ENCODE results near the gene TRAM2.
A peak's percentile ranks its signal among the peaks of the same experiment; 100 is the strongest.

Gene TRAM2

DNA sequence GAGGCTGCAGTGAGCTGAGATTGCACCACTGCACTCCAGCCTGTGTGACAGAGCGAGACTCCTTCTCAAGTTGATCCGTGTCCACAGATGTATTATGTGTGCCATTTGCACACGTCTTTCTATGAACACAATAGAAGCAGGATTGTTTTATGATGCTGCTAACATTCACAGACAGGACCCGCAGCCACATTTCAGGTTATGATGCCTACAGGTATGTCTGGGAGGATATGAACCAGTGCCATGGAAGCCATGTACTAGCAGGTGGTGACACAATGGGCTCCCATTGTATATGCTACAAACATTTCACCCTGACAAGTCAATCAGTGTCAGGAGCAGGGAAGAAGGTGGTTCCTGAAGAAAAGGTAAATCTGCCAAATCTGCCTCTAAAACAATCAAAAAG, 4.3 kb downstream of the TRAM2 start:
- H2AFZ ChIP-seq (ENCODE audit: low read length), result no peak overlapping the region
- H2AK5ac ChIP-seq (ENCODE audit: low read depth, low read length), result no peak overlapping the region
- peaks cover 0 to 2% of the 10 kb centered on the region in 2 donors for H3K9me3 ChIP-seq (replicated peaks in 1 of 2; ENCODE audit: control insufficient read depth in 2 of 2, insufficient read depth in 1 of 2, low read depth in 1 of 2, low read length in 2 of 2)
- H3K4me3 ChIP-seq (ENCODE audit: low read length in 2 of 2), result no peak overlapping the region
- no peak overlapping the region for H2BK12ac ChIP-seq (ENCODE audit: low read length)
- no peak overlapping the region for H4K91ac ChIP-seq (ENCODE audit: low read depth, low read length, poor library complexity)
- H3K27ac ChIP-seq (replicated peaks; ENCODE audit: low read length), result no peak overlapping the region
- no peak overlapping the region for H3K4me2 ChIP-seq (ENCODE audit: insufficient read depth, low read length, poor library complexity, severe bottlenecking)
- WGBS, 2 donors (ENCODE audit: extremely low coverage in 2 of 2, insufficient read length in 2 of 2, insufficient replicate concordance in 1 of 2), result no CpG with 5 or more reads among the region's 4 CpGs
- no peak overlapping the region for H3K9ac ChIP-seq (ENCODE audit: low read depth, low read length, poor library complexity)
- no peak overlapping the region for H3K23ac ChIP-seq (ENCODE audit: low read depth, low read length, poor library complexity)
- no peak overlapping the region for H2BK5ac ChIP-seq (ENCODE audit: low read length)
- peaks cover 2% of the 10 kb centered on the region for H3K79me1 ChIP-seq (ENCODE audit: low read depth, low read length)
- H3K27me3 ChIP-seq (ENCODE audit: control insufficient read depth in 3 of 3, insufficient read depth in 3 of 3, low read depth in 1 of 3, low read length in 3 of 3), result no peaks in the 10 kb centered on the region
- H3K36me3 ChIP-seq (replicated peaks in 1 of 2; ENCODE audit: control insufficient read depth in 2 of 2, insufficient read depth in 2 of 2, low read length in 2 of 2), result no peaks in the 10 kb centered on the region
- no peak overlapping the region for H2BK120ac ChIP-seq (ENCODE audit: low read depth, low read length)
- H3K4me1 ChIP-seq (ENCODE audit: control insufficient read depth in 2 of 2, insufficient read depth in 1 of 2, low read depth in 1 of 2, low read length in 2 of 2), result peaks cover 36 to 41% of the 10 kb centered on the region in 2 donors
- no peak overlapping the region for H3K14ac ChIP-seq (ENCODE audit: low read length)
- H3K4ac ChIP-seq (ENCODE audit: low read length), result no peak overlapping the region
- H3K18ac ChIP-seq (ENCODE audit: low read length), result no peak overlapping the region
- DNase-seq (ENCODE audit: low spot score), result no peak
- no peak overlapping the region for H4K8ac ChIP-seq (ENCODE audit: low read depth, low read length)
- no peak overlapping the region for H2BK15ac ChIP-seq (ENCODE audit: low read length)

DNA sequence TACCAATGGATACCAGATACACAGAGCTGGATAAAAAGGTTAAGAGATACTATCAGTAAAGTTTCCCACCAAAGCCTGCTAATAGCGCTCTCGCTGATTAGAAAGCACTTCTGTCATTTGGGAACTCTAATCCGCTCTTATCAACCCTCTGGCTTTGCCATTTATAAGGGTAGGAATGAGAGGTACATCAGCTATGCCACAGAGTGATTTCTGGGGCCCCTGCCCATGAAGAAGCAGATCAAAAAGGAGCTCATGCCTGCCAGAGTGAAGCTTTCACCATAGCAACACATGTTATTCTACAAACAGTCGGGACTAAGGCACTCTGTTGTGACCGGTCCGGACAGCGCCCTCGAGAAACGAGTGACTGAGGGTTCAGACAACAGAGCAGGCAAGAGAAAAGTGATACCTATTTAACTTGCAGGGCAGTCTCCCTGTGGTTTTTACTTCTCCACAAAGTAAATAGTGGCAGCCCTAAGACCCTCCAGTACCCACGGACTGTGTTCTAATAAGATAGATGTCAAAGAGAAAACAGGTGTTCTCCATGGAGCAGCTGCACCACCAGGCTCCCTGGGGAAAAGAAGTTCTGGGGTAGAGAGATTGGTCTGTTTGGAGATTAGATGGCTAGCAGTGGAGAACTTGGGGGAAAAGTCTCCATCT, 5.6 kb downstream of the TRAM2 start:
- Histone ChIP-seq H2BK120ac (ENCODE audit: low read depth, low read length) (no peak overlapping the region), H2AFZ (ENCODE audit: low read length) (no peak overlapping the region), H2AK5ac (ENCODE audit: low read depth, low read length) (no peak overlapping the region), H3K79me1 (ENCODE audit: low read depth, low read length) (peaks cover 2% of the 10 kb centered on the region), H2BK5ac (ENCODE audit: low read length) (no peak overlapping the region), H3K4ac (ENCODE audit: low read length) (no peak overlapping the region), H3K4me1 (ENCODE audit: control insufficient read depth in 2 of 2, insufficient read depth in 1 of 2, low read depth in 1 of 2, low read length in 2 of 2) (peaks cover 38 to 39% of the 10 kb centered on the region in 2 donors), H3K14ac (ENCODE audit: low read length) (no peak overlapping the region), H3K23ac (ENCODE audit: low read depth, low read length, poor library complexity) (no peak overlapping the region), H3K4me2 (ENCODE audit: insufficient read depth, low read length, poor library complexity, severe bottlenecking) (no peak overlapping the region), H3K4me3 (ENCODE audit: low read length in 2 of 2) (no peak overlapping the region), H3K36me3 (replicated peaks in 1 of 2; ENCODE audit: control insufficient read depth in 2 of 2, insufficient read depth in 2 of 2, low read length in 2 of 2) (no peaks in the 10 kb centered on the region), H3K9me3 (replicated peaks in 1 of 2; ENCODE audit: control insufficient read depth in 2 of 2, insufficient read depth in 1 of 2, low read depth in 1 of 2, low read length in 2 of 2) (peaks cover 0 to 2% of the 10 kb centered on the region in 2 donors), H4K8ac (ENCODE audit: low read depth, low read length) (no peak overlapping the region), H2BK15ac (ENCODE audit: low read length) (no peak overlapping the region), H4K91ac (ENCODE audit: low read depth, low read length, poor library complexity) (no peak overlapping the region), H3K27ac (replicated peaks; ENCODE audit: low read length) (no peak overlapping the region), H3K27me3 (ENCODE audit: control insufficient read depth in 3 of 3, insufficient read depth in 3 of 3, low read depth in 1 of 3, low read length in 3 of 3) (no peaks in the 10 kb centered on the region), H3K18ac (ENCODE audit: low read length) (no peak overlapping the region), H3K9ac (ENCODE audit: low read depth, low read length, poor library complexity) (no peak overlapping the region), H2BK12ac (ENCODE audit: low read length) (no peak overlapping the region)
- WGBS, 2 donors (ENCODE audit: extremely low coverage in 2 of 2, insufficient read length in 2 of 2, insufficient replicate concordance in 1 of 2), result no CpG with 5 or more reads among the region's 10 CpGs
- DNase-seq (ENCODE audit: low spot score), result no peak

DNA sequence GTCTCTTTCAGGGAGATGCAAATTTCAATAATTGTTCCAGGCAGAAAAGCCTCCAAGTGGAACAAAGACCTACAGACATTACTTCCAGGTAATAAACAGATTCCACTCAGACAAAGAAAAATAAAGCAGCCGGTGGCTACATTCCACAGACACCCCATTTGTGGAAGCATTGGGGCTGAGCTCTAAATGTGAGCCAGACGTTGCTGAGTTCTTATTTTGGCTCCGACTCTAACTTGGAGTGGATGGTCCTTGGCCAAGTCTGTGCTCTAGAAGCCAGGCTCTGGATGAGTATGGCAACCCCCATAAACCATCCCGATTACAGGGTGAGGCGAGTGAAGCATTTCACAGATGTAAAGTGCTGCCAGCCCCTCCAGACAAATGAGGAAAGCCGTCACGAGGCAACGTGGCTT, 6.6 kb downstream of the TRAM2 start:
- H3K9ac ChIP-seq (ENCODE audit: low read depth, low read length, poor library complexity), result no peak overlapping the region
- no peak overlapping the region for H2BK15ac ChIP-seq (ENCODE audit: low read length)
- H3K4me1 ChIP-seq (ENCODE audit: control insufficient read depth in 2 of 2, insufficient read depth in 1 of 2, low read depth in 1 of 2, low read length in 2 of 2), result peaks cover 30 to 35% of the 10 kb centered on the region in 2 donors
- no peak overlapping the region for H3K4me3 ChIP-seq (ENCODE audit: low read length in 2 of 2)
- H3K4ac ChIP-seq (ENCODE audit: low read length), result no peak overlapping the region
- H2AFZ ChIP-seq (ENCODE audit: low read length), result no peak overlapping the region
- H2BK12ac ChIP-seq (ENCODE audit: low read length), result no peak overlapping the region
- no peak overlapping the region for H2BK5ac ChIP-seq (ENCODE audit: low read length)
- H3K23ac ChIP-seq (ENCODE audit: low read depth, low read length, poor library complexity), result no peak overlapping the region
- H3K27ac ChIP-seq (replicated peaks; ENCODE audit: low read length), result no peak overlapping the region
- no peaks in the 10 kb centered on the region for H3K27me3 ChIP-seq (ENCODE audit: control insufficient read depth in 3 of 3, insufficient read depth in 3 of 3, low read depth in 1 of 3, low read length in 3 of 3)
- no peak overlapping the region for H3K4me2 ChIP-seq (ENCODE audit: insufficient read depth, low read length, poor library complexity, severe bottlenecking)
- no peak overlapping the region for H4K91ac ChIP-seq (ENCODE audit: low read depth, low read length, poor library complexity)
- DNase-seq (ENCODE audit: low spot score), result no peak
- no peaks in the 10 kb centered on the region for H3K9me3 ChIP-seq (replicated peaks in 1 of 2; ENCODE audit: control insufficient read depth in 2 of 2, insufficient read depth in 1 of 2, low read depth in 1 of 2, low read length in 2 of 2)
- H2AK5ac ChIP-seq (ENCODE audit: low read depth, low read length), result no peak overlapping the region
- H4K8ac ChIP-seq (ENCODE audit: low read depth, low read length), result no peak overlapping the region
- no peak overlapping the region for H3K14ac ChIP-seq (ENCODE audit: low read length)
- H2BK120ac ChIP-seq (ENCODE audit: low read depth, low read length), result no peak overlapping the region
- peaks cover 2% of the 10 kb centered on the region for H3K79me1 ChIP-seq (ENCODE audit: low read depth, low read length)
- H3K18ac ChIP-seq (ENCODE audit: low read length), result peak overlapping the region; percentile 60
- no peaks in the 10 kb centered on the region for H3K36me3 ChIP-seq (replicated peaks in 1 of 2; ENCODE audit: control insufficient read depth in 2 of 2, insufficient read depth in 2 of 2, low read length in 2 of 2)
- WGBS, 2 donors (ENCODE audit: extremely low coverage in 2 of 2, insufficient read length in 2 of 2, insufficient replicate concordance in 1 of 2), result no CpG with 5 or more reads among the region's 8 CpGs

DNA sequence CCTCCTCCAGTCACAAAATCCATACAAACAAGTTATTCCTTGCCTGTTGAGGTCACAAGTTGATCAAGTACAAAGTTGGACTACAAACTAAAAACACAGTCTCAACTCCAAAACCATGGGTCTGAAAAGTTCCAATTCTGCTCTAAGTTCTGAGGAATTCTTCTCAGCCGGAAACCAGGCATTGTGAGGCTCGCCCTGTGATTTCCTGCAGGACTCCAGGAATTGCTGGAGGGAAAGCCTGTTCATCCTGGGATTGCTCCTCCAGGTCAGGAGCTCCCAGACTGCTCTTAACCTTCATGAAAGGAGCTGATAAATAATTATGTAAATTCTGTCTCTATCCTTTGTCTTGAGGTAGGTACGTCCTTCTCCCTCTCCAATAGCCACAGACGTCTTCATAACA, 8.5 kb downstream of the TRAM2 start:
- H3K23ac ChIP-seq (ENCODE audit: low read depth, low read length, poor library complexity), result no peak overlapping the region
- no peak overlapping the region for H3K9ac ChIP-seq (ENCODE audit: low read depth, low read length, poor library complexity)
- no peak overlapping the region for H2BK5ac ChIP-seq (ENCODE audit: low read length)
- no peak overlapping the region for H3K4me2 ChIP-seq (ENCODE audit: insufficient read depth, low read length, poor library complexity, severe bottlenecking)
- no peak for DNase-seq (ENCODE audit: low spot score)
- no peak overlapping the region for H3K18ac ChIP-seq (ENCODE audit: low read length)
- H2AFZ ChIP-seq (ENCODE audit: low read length), result no peak overlapping the region
- H3K27ac ChIP-seq (replicated peaks; ENCODE audit: low read length), result no peak overlapping the region
- no peak overlapping the region for H2BK15ac ChIP-seq (ENCODE audit: low read length)
- WGBS, 2 donors (ENCODE audit: extremely low coverage in 2 of 2, insufficient read length in 2 of 2, insufficient replicate concordance in 1 of 2), result no CpG with 5 or more reads among the region's 4 CpGs
- no peaks in the 10 kb centered on the region for H3K9me3 ChIP-seq (replicated peaks in 1 of 2; ENCODE audit: control insufficient read depth in 2 of 2, insufficient read depth in 1 of 2, low read depth in 1 of 2, low read length in 2 of 2)
- H3K4me1 ChIP-seq (ENCODE audit: control insufficient read depth in 2 of 2, insufficient read depth in 1 of 2, low read depth in 1 of 2, low read length in 2 of 2), result peaks cover 22 to 27% of the 10 kb centered on the region in 2 donors
- H4K8ac ChIP-seq (ENCODE audit: low read depth, low read length), result no peak overlapping the region
- H3K4me3 ChIP-seq (ENCODE audit: low read length in 2 of 2), result no peak overlapping the region
- H3K36me3 ChIP-seq (replicated peaks in 1 of 2; ENCODE audit: control insufficient read depth in 2 of 2, insufficient read depth in 2 of 2, low read length in 2 of 2), result no peaks in the 10 kb centered on the region
- H3K14ac ChIP-seq (ENCODE audit: low read length), result no peak overlapping the region
- H2BK120ac ChIP-seq (ENCODE audit: low read depth, low read length), result no peak overlapping the region
- no peak overlapping the region for H2BK12ac ChIP-seq (ENCODE audit: low read length)
- no peaks in the 10 kb centered on the region for H3K27me3 ChIP-seq (ENCODE audit: control insufficient read depth in 3 of 3, insufficient read depth in 3 of 3, low read depth in 1 of 3, low read length in 3 of 3)
- no peak overlapping the region for H3K4ac ChIP-seq (ENCODE audit: low read length)
- H2AK5ac ChIP-seq (ENCODE audit: low read depth, low read length), result no peak overlapping the region
- H3K79me1 ChIP-seq (ENCODE audit: low read depth, low read length), result peaks cover 2% of the 10 kb centered on the region
- H4K91ac ChIP-seq (ENCODE audit: low read depth, low read length, poor library complexity), result no peak overlapping the region
